Nephron progenitor cell (in vitro differentiated cells): ENCODE measurements around the gene FUT4.

Source experiments
- DNase-seq: peaks from one replicate; pipeline ENCODE4 v3.0.0; 2021
- H3K27ac Mint-ChIP-seq: 2 replicates; pipeline ENCODE4 v1.8.0; 2021; ENCODE audit warnings: mild to moderate bottlenecking, moderate library complexity, mixed read lengths
- H3K27me3 Mint-ChIP-seq: 2 replicates; pipeline ENCODE4 v1.8.0; 2021; ENCODE audit warnings: mild to moderate bottlenecking, low read depth, mixed read lengths; ENCODE audit not compliant: poor library complexity
- H3K36me3 Mint-ChIP-seq: 2 replicates; pipeline ENCODE4 v1.8.0; 2021; ENCODE audit warnings: low read depth, mixed read lengths
- H3K4me1 Mint-ChIP-seq: 2 replicates; pipeline ENCODE4 v1.8.0; 2021; ENCODE audit warnings: mixed read lengths
- H3K4me3 Mint-ChIP-seq: 2 replicates; pipeline ENCODE4 v1.8.0; 2021; ENCODE audit warnings: mild to moderate bottlenecking, moderate library complexity, mixed read lengths
- H3K9me3 Mint-ChIP-seq: 2 replicates; pipeline ENCODE4 v1.8.0; 2021; ENCODE audit warnings: mild to moderate bottlenecking, moderate library complexity, mixed read lengths
- TF ChIP-seq, protein P1 (sequence below): fragments of 200-600 bp; sonication (generic); IDR thresholded peaks from 2 replicates; pipeline ENCODE4 v1.5.0; 2021; ENCODE audit warnings: antibody characterized with exemption

Gene FUT4

DNA sequence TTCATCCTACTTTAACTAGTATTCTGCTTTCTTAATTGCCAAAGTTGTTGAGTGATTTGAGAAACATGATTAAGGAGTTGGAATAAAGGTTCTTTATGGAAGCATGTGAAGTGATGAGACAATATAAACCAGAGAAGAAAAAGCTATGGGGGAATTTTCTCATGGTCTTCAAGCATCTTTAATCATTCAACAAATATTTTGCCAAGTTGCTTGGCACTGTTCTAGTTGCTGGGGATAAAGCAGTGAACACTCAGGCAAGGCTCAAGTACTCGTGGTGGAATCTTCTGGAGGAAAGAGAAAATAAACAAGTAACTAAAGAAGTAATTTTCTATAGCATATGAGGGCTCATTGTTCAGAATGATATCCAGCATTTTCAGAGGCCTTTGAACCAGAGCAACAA, 14.3 kb downstream of the FUT4 start:
- H3K9me3 Mint-ChIP-seq, result no peaks in the 10 kb centered on the region
- H3K4me3 Mint-ChIP-seq, result no peak overlapping the region
- H3K4me1 Mint-ChIP-seq, result peaks cover 5% of the 10 kb centered on the region
- H3K36me3 Mint-ChIP-seq, result no peaks in the 10 kb centered on the region
- peaks cover 5% of the 10 kb centered on the region for H3K27me3 Mint-ChIP-seq
- TF ChIP-seq, protein P1, sequence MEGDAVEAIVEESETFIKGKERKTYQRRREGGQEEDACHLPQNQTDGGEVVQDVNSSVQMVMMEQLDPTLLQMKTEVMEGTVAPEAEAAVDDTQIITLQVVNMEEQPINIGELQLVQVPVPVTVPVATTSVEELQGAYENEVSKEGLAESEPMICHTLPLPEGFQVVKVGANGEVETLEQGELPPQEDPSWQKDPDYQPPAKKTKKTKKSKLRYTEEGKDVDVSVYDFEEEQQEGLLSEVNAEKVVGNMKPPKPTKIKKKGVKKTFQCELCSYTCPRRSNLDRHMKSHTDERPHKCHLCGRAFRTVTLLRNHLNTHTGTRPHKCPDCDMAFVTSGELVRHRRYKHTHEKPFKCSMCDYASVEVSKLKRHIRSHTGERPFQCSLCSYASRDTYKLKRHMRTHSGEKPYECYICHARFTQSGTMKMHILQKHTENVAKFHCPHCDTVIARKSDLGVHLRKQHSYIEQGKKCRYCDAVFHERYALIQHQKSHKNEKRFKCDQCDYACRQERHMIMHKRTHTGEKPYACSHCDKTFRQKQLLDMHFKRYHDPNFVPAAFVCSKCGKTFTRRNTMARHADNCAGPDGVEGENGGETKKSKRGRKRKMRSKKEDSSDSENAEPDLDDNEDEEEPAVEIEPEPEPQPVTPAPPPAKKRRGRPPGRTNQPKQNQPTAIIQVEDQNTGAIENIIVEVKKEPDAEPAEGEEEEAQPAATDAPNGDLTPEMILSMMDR, result no peak
- DNase-seq, result no peak
- no peak overlapping the region for H3K27ac Mint-ChIP-seq

DNA sequence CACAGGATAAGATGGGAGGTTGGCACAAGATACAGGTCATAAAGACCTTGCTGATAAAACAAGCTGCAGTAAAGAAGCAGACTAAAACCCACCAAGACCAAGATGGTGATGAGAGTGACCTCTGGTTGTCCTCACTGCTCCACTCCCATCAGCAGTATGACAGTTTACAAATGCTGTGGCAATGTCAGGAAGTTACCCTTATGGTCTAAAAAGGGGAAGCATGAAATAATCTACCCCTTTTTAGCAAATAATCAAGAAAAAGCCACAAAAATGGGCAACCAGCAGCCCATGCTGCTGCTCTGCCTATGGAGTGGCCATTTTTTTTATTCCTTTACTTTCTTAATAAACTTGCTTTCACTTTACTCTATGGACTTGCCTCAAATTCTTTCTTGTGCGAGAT, 14.7 kb downstream of the FUT4 start:
- H3K36me3 Mint-ChIP-seq, result no peaks in the 10 kb centered on the region
- no peaks in the 10 kb centered on the region for H3K9me3 Mint-ChIP-seq
- TF ChIP-seq, protein P1, result no peak
- H3K4me1 Mint-ChIP-seq, result peaks cover 9% of the 10 kb centered on the region
- no peak for DNase-seq
- H3K4me3 Mint-ChIP-seq, result no peak overlapping the region
- no peak overlapping the region for H3K27ac Mint-ChIP-seq
- peaks cover 5% of the 10 kb centered on the region for H3K27me3 Mint-ChIP-seq

DNA sequence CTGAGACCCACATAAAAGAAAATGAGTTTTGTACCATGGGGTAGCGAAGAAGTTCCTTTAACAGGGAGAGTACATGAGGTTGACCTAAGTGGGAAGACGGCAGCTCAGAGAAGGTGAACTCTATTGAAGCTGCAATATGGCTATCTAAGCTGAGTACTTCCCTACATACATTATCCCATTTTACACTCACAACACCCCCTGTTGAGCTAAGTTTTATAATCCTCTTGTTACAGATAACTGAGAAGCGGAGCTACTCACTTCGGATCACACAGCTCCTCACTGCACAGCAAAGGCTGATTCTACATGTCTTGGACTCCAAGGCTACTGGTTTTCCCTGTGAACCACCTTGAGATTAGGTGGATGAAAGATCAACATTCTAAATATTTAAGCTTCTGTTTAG, 15.2 kb downstream of the FUT4 start:
- H3K27me3 Mint-ChIP-seq, result peaks cover 5% of the 10 kb centered on the region
- no peaks in the 10 kb centered on the region for H3K9me3 Mint-ChIP-seq
- no peak for DNase-seq
- H3K36me3 Mint-ChIP-seq, result no peaks in the 10 kb centered on the region
- peaks cover 9% of the 10 kb centered on the region for H3K4me1 Mint-ChIP-seq
- TF ChIP-seq, protein P1, result no peak
- H3K27ac Mint-ChIP-seq, result no peak overlapping the region
- H3K4me3 Mint-ChIP-seq, result no peak overlapping the region

DNA sequence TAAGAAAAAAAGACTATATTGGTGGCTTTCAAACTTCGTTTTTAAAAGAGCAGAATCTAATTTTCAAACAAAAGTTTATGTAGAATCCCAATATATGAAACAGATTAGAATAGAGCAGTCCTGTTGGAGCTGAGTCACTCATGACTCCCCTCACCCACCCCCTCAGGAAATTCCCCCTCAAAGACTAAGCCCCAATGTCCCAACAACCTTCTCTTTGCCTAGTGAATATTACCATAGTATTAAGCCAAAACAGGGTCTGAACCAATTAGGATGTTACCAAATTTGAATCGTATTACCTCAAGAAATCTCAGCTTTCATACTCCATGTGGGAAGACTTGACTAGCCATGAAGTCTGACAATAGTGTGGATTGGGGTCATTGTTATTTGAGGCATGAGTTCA, 15.6 kb downstream of the FUT4 start:
- H3K27me3 Mint-ChIP-seq, result peaks cover 5% of the 10 kb centered on the region
- TF ChIP-seq, protein P1, result no peak
- no peaks in the 10 kb centered on the region for H3K9me3 Mint-ChIP-seq
- peaks cover 9% of the 10 kb centered on the region for H3K4me1 Mint-ChIP-seq
- H3K27ac Mint-ChIP-seq, result no peak overlapping the region
- H3K36me3 Mint-ChIP-seq, result no peaks in the 10 kb centered on the region
- no peak for DNase-seq
- H3K4me3 Mint-ChIP-seq, result no peak overlapping the region

DNA sequence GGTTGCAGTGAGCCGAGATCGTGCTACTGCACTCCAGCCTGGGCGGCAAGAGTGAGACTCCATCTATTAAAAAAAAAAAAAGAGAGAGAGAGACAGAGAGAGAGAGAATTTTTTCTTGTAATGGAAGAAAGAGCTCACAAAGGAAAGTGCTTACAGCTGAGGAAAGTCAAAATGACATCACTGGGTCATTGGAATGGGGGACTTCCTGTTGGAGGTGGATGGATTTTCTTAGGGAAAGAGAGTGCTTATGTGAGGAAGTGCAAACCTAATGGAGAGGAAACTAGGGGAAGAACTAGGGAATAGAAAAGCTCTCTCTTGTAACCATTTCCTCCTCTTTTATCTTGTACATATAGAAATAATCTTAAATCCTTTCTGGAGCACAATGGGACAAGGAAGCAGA, 17.1 kb downstream of the FUT4 start:
- Mint-ChIP-seq H3K4me1 (peaks cover 9% of the 10 kb centered on the region), H3K36me3 (no peaks in the 10 kb centered on the region), H3K4me3 (no peak overlapping the region), H3K27ac (no peak overlapping the region), H3K27me3 (peaks cover 5% of the 10 kb centered on the region), H3K9me3 (no peaks in the 10 kb centered on the region)
- TF ChIP-seq, protein P1, result no peak
- DNase-seq, result no peak

DNA sequence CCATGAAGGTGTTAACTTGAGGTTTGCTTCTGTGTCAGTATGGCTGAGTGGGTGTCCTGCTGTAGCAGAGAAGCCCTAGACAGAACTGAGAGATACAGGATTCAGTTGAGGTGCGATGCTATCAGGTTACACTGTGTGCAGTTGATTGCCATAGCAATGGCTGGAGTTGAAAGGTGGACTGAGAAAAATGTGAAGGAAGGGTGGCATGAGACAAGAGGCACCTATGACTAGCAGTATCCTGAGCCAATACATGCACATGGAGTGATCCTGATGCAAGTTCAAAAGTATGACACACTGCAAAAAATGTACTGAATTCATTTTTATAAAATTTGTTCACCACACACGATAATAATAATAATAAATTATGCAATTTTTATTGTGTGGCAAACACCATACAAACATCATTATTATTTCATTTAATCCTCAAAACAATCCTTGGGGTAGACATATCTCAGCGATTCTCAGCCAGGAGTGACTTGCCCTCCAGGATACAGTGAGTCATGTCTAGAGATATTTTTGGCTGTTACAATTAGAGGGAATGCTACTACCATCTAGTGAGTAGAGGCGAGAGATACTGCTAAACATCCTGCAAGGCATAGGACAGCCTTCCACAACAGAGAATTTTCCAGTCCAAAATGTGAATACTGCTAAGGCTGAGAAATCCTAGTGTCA, 19.6 kb downstream of the FUT4 start:
- peaks cover 5% of the 10 kb centered on the region for H3K27me3 Mint-ChIP-seq
- TF ChIP-seq, protein P1, result no peak
- H3K9me3 Mint-ChIP-seq, result no peaks in the 10 kb centered on the region
- peaks cover 9% of the 10 kb centered on the region for H3K4me1 Mint-ChIP-seq
- no peaks in the 10 kb centered on the region for H3K36me3 Mint-ChIP-seq
- H3K27ac Mint-ChIP-seq, result no peak overlapping the region
- H3K4me3 Mint-ChIP-seq, result no peak overlapping the region
- DNase-seq, result no peak
